Measurements from ENCODE around the gene SPOPL.
A peak's percentile ranks its signal among the peaks of the same experiment; 100 is the strongest.

SPOPL gene

GRCh38 chr2:138495384-138495783 is 6.2 kb upstream of the SPOPL start:
- H3K27ac ChIP-seq, result no peak overlapping the region
- no peak for TF ChIP-seq CTCF (conservative IDR thresholded peaks at IDR 0.05)
- TF ChIP-seq ZFX (IDR thresholded peaks at IDR 0.05), result no peak

- H3K27ac ChIP-seq, result no peak overlapping the region
- no peak for TF ChIP-seq CTCF (conservative IDR thresholded peaks at IDR 0.05)
- TF ChIP-seq ZFX (IDR thresholded peaks at IDR 0.05), result no peak
Measured at GRCh38 chr2:138496096-138496651, 5.4 kb upstream of the SPOPL start.

GRCh38 chr2:138497294-138497693 is 4.3 kb upstream of the SPOPL start:
- TF ChIP-seq ZFX (IDR thresholded peaks at IDR 0.05), result no peak
- H3K27ac ChIP-seq, result no peak overlapping the region

- TF ChIP-seq ZFX (IDR thresholded peaks at IDR 0.05) (no peak), CTCF (conservative IDR thresholded peaks at IDR 0.05) (no peak)
- no peak overlapping the region for H3K27ac ChIP-seq
Measured at GRCh38 chr2:138499684-138500083, 1.9 kb upstream of the SPOPL start.

- TF ChIP-seq ZFX (IDR thresholded peaks at IDR 0.05), result no peak
- no peak for TF ChIP-seq CTCF (conservative IDR thresholded peaks at IDR 0.05)
Measured at GRCh38 chr2:138500592-138501424, 762 bp upstream of the SPOPL start.

GRCh38 chr2:138502255-138503086 is 901 bp downstream of the SPOPL start:
- H3K27ac ChIP-seq, result peak overlapping the region; percentile 81
- peak; percentile 34; the same call in 1 of the 2 replicates for TF ChIP-seq ZFX (IDR thresholded peaks at IDR 0.05)
- TF ChIP-seq CTCF (conservative IDR thresholded peaks at IDR 0.05), result no peak

More at GRCh38 chr2:138500592-138501424, 762 bp upstream of the SPOPL start:
- peak overlapping the region; percentile 81 for H3K27ac ChIP-seq

- H3K27ac ChIP-seq, result no peak overlapping the region
- TF ChIP-seq CTCF (conservative IDR thresholded peaks at IDR 0.05), result no peak
- TF ChIP-seq ZFX (IDR thresholded peaks at IDR 0.05), result no peak
Measured at GRCh38 chr2:138503087-138503442, 1.5 kb downstream of the SPOPL start.

All from C4-2B (cell line).